ENCODE data around the gene APC2.
"Not testable (repeated sequence)": the region's sequence is repeated elsewhere in the genome, so short reads cannot be mapped to it uniquely, and the experiment has no call there.

APC2 gene

GRCh38 chr19:1499231-1499630 lies 49.3 kb downstream of the APC2 start:
- DNase-seq: not testable (repeated sequence)

- no peak for DNase-seq
Measured at GRCh38 chr19:1501200-1501595, 51.3 kb downstream of the APC2 start.

- DNase-seq: no peak
Measured at GRCh38 chr19:1502433-1503088, 52.6 kb downstream of the APC2 start.

GRCh38 chr19:1503089-1503924 lies 53.4 kb downstream of the APC2 start:
- DNase-seq: peak; percentile 61

GRCh38 chr19:1503925-1504773 lies 54.2 kb downstream of the APC2 start:
- no peak for DNase-seq

GRCh38 chr19:1505012-1505411 lies 55.1 kb downstream of the APC2 start:
- DNase-seq: no peak

GRCh38 chr19:1505991-1506881 lies 56.3 kb downstream of the APC2 start:
- no peak for DNase-seq

- DNase-seq: no peak
Measured at GRCh38 chr19:1507192-1507660, 57.3 kb downstream of the APC2 start.

GRCh38 chr19:1507763-1508506 lies 58.0 kb downstream of the APC2 start:
- peak; percentile 86 for DNase-seq

GRCh38 chr19:1508507-1508856 lies 58.6 kb downstream of the APC2 start:
- DNase-seq: no peak

GRCh38 chr19:1509602-1510441 lies 59.9 kb downstream of the APC2 start:
- no peak for DNase-seq

- DNase-seq: no peak
Measured at GRCh38 chr19:1510442-1510806, 60.5 kb downstream of the APC2 start.

GRCh38 chr19:1510807-1511206 lies 60.9 kb downstream of the APC2 start:
- no peak for DNase-seq

- DNase-seq: no peak
Measured at GRCh38 chr19:1511318-1512317, 61.7 kb downstream of the APC2 start.

GRCh38 chr19:1512671-1513498 lies 63.0 kb downstream of the APC2 start, which contains the start of gene ADAMTSL5:
ADAMTSL5 (minus strand) TSS chr19:1513019; CDS start chr19:1510943, 2,076 bp downstream.
- peak; percentile 55 for DNase-seq

GRCh38 chr19:1513499-1514294 lies 63.8 kb downstream of the APC2 start:
- DNase-seq: peak; percentile 60

GRCh38 chr19:1514295-1514661 lies 64.4 kb downstream of the APC2 start:
- no peak for DNase-seq
